H1 (cell line): ENCODE results near the gene TBC1D4. TPM values are rescaled to one million over a fixed set of nuclear protein-coding genes. Genes with fewer than 3 reads are reported as not detected.

Source experiments
- CTCF ChIA-PET: fragments of 300-600 bp; sonication (Branson Sonifier 250); formaldehyde crosslinking; loops from one replicate; lab custom pipeline; 2021; ENCODE audit not compliant: partially characterized antibody; lab: Charles Lee
- POLR2A ChIA-PET: fragments of 300-600 bp; sonication (Branson Sonifier 250); formaldehyde crosslinking; loops from one replicate; lab custom pipeline; 2021; ENCODE audit warnings: inconsistent platforms; ENCODE audit not compliant: partially characterized antibody; lab: Charles Lee
- DNase-seq, 2 experiments: peaks; one replicate each; pipeline versions ENCODE4 v3.0.0 to v3.0.0-alpha.2; 2010 to 2022; ENCODE audit warnings: low spot score in 2 of 2, low read depth in 1 of 2, mixed read lengths in 1 of 2
- FAIRE-seq: peaks from 2 replicates; lab custom pipeline; 2011; peaks lifted over from hg19 to GRCh38; lab: Jason Lieb, UNC
- H2AFZ ChIP-seq: 2 replicates; pipeline ENCODE4 v1.8.1; 2012; ENCODE audit warnings: low read length, inconsistent platforms
- H2AK5ac ChIP-seq: 2 replicates; pipeline ENCODE4 v1.6.1; 2013; ENCODE audit warnings: low read depth, low read length
- H2BK120ac ChIP-seq: replicated peaks from 2 replicates; pipeline ENCODE3; 2013; ENCODE audit warnings: low read depth, low read length, inconsistent platforms
- H2BK12ac ChIP-seq: 2 replicates; pipeline ENCODE4 v1.6.1; 2013; ENCODE audit warnings: low read depth, low read length
- H2BK15ac ChIP-seq: 2 replicates; pipeline ENCODE4 v1.6.1; 2013; ENCODE audit warnings: low read length
- H2BK20ac ChIP-seq: 2 replicates; pipeline ENCODE4 v1.6.1; 2013; ENCODE audit warnings: low read length
- H2BK5ac ChIP-seq: 2 replicates; pipeline ENCODE4 v1.6.1; 2013; ENCODE audit warnings: low read depth, low read length
- H3K14ac ChIP-seq: 2 replicates; pipeline ENCODE4 v1.6.1; 2013; ENCODE audit warnings: inconsistent platforms; ENCODE audit not compliant: insufficient read length
- H3K18ac ChIP-seq: 2 replicates; pipeline ENCODE4 v1.6.1; 2013; ENCODE audit warnings: low read length; ENCODE audit errors: extremely low read depth
- H3K23ac ChIP-seq: 2 replicates; pipeline ENCODE4 v1.6.1; 2013; ENCODE audit warnings: inconsistent platforms; ENCODE audit not compliant: insufficient read length
- H3K23me2 ChIP-seq: 2 replicates; pipeline ENCODE4 v1.6.1; 2013; ENCODE audit warnings: low read depth, low read length
- H3K27ac ChIP-seq: 2 replicates; pipeline ENCODE4 v1.6.1; 2011; ENCODE audit warnings: low read depth, low read length, inconsistent platforms
- H3K27me3 ChIP-seq, 4 experiments: replicated peaks in 1 of 4; 1 replicate in 1 of 4; 2 replicates in 3 of 4; pipeline versions ENCODE4 v1.6.1 to v1.8.1; 2011 to 2013; ENCODE audit warnings: low read length in 3 of 4, mild to moderate bottlenecking in 3 of 4, inconsistent platforms in 2 of 4, mixed read lengths in 2 of 4, moderate library complexity in 1 of 4; ENCODE audit not compliant: control insufficient read depth in 3 of 4, insufficient read depth in 3 of 4; ENCODE audit errors: extremely low read depth in 1 of 4
- H3K36me3 ChIP-seq, 4 experiments: 2 replicates each; pipeline versions ENCODE4 v1.6.1 to v1.8.1; 2011 to 2013; ENCODE audit warnings: mild to moderate bottlenecking in 4 of 4, low read length in 3 of 4, moderate library complexity in 2 of 4, control low read depth in 1 of 4, inconsistent platforms in 1 of 4; ENCODE audit not compliant: insufficient read depth in 4 of 4, control insufficient read depth in 2 of 4
- H3K4ac ChIP-seq: replicated peaks from 2 replicates; pipeline ENCODE3; 2013; ENCODE audit warnings: low read length, low read depth, mixed read lengths, inconsistent platforms; ENCODE audit not compliant: insufficient read length
- H3K4me1 ChIP-seq, 4 experiments: replicated peaks in 1 of 4; 1 replicate in 1 of 4; 2 replicates in 3 of 4; pipeline versions ENCODE4 v1.6.1 to v1.8.1; 2011 to 2013; ENCODE audit warnings: low read length in 3 of 4, inconsistent platforms in 2 of 4, mixed read lengths in 1 of 4; ENCODE audit not compliant: insufficient read depth in 4 of 4, control insufficient read depth in 3 of 4
- H3K4me2 ChIP-seq, 2 experiments: 2 replicates each; pipeline versions ENCODE4 v1.6.1 to v1.8.1; 2011 to 2013; ENCODE audit warnings: low read depth in 2 of 2, low read length in 2 of 2, control low read depth in 1 of 2, inconsistent platforms in 1 of 2, mild to moderate bottlenecking in 1 of 2; ENCODE audit not compliant: insufficient read depth in 1 of 2
- H3K4me3 ChIP-seq, 4 experiments: fragments of 200-600, 300-600 bp in 1 of 4; sonication (generic), shearing (Covaris generic), sonication (Bioruptor Twin) in 1 of 4; 2 replicates each; pipeline versions ENCODE4 v1.5.1 to v1.8.1; 2011 to 2016; ENCODE audit warnings: low read length in 4 of 4, low read depth in 3 of 4, control low read depth in 2 of 4, inconsistent platforms in 2 of 4, mild to moderate bottlenecking in 2 of 4, mixed read lengths in 1 of 4, moderate library complexity in 1 of 4; ENCODE audit not compliant: insufficient read depth in 2 of 4; ENCODE audit errors: extremely low read depth in 1 of 4
- H3K56ac ChIP-seq: replicated peaks from 2 replicates; pipeline ENCODE3; 2013; ENCODE audit warnings: low read depth, mild to moderate bottlenecking, mixed read lengths, low read length, inconsistent platforms; ENCODE audit not compliant: insufficient read length
- H3K79me1 ChIP-seq: 2 replicates; pipeline ENCODE4 v1.6.1; 2013; ENCODE audit warnings: low read depth, low read length, control low read depth
- H3K79me2 ChIP-seq, 2 experiments: 2 replicates each; pipeline versions ENCODE4 v1.6.1 to v1.8.1; 2012 to 2013; ENCODE audit warnings: low read length in 2 of 2, mild to moderate bottlenecking in 2 of 2, inconsistent platforms in 1 of 2; ENCODE audit not compliant: insufficient read depth in 2 of 2, control insufficient read depth in 1 of 2
- H3K9ac ChIP-seq, 4 experiments: replicated peaks in 1 of 4; 1 replicate in 1 of 4; 2 replicates in 3 of 4; pipeline versions ENCODE4 v1.6.1 to v1.8.1; 2011 to 2013; ENCODE audit warnings: low read depth in 3 of 4, low read length in 3 of 4, control low read depth in 2 of 4, mild to moderate bottlenecking in 2 of 4, moderate library complexity in 2 of 4, inconsistent platforms in 1 of 4; ENCODE audit errors: extremely low read depth in 1 of 4
- H3K9me3 ChIP-seq, 2 experiments: 2 replicates each; pipeline versions ENCODE4 v1.6.1 to v1.8.1; 2012 to 2013; ENCODE audit warnings: mild to moderate bottlenecking in 2 of 2, moderate library complexity in 2 of 2, control low read depth in 1 of 2, inconsistent platforms in 1 of 2, low read depth in 1 of 2, low read length in 1 of 2, mixed read lengths in 1 of 2; ENCODE audit not compliant: insufficient read depth in 2 of 2
- H4K20me1 ChIP-seq, 2 experiments: replicated peaks in 1 of 2; 2 replicates each; pipeline versions ENCODE3 to v1.8.1; 2011 to 2013; ENCODE audit warnings: inconsistent platforms in 2 of 2, low read length in 2 of 2, mild to moderate bottlenecking in 1 of 2; ENCODE audit not compliant: insufficient read depth in 2 of 2, control insufficient read depth in 1 of 2
- H4K5ac ChIP-seq: 2 replicates; pipeline ENCODE4 v1.6.1; 2013; ENCODE audit warnings: low read length, low read depth, mixed read lengths, inconsistent platforms; ENCODE audit not compliant: insufficient read length
- H4K8ac ChIP-seq: 2 replicates; pipeline ENCODE4 v1.8.0; 2013; ENCODE audit warnings: mild to moderate bottlenecking, moderate library complexity, low read length, inconsistent platforms; ENCODE audit not compliant: insufficient read depth; ENCODE audit errors: extremely low read depth
- H4K91ac ChIP-seq: replicated peaks from 2 replicates; pipeline ENCODE3; 2013; ENCODE audit warnings: low read length, mixed read lengths, inconsistent platforms; ENCODE audit not compliant: insufficient read length
- ATF2 ChIP-seq: IDR thresholded peaks from 2 replicates; pipeline ENCODE4 v1.6.1; 2012; ENCODE audit warnings: low read length, inconsistent platforms
- WGBS, 2 experiments: shearing (Covaris generic) in 1 of 2; methylation state at CpG; one replicate each; pipeline versions ENCODE4 v1.1.6 to v1.1.7; 2013 to 2015; ENCODE audit warnings: low lambda C conversion rate in 2 of 2, mixed read lengths in 2 of 2, inconsistent platforms in 1 of 2, low coverage in 1 of 2, missing lambda C conversion rate in 1 of 2; ENCODE audit not compliant: insufficient replicate concordance in 2 of 2, insufficient coverage in 1 of 2, insufficient read length in 1 of 2; ENCODE audit errors: extremely low coverage in 1 of 2, missing lambda C conversion rate in 1 of 2; 5-methylcytosine and 5-hydroxymethylcytosine counted together
- polyA plus RNA-seq, 7 experiments: library from polyadenylated mRNA; depleted of rRNA in 3 of 7; stranded (reverse) in 5 of 7; unstranded in 2 of 7; fragments of >200 nt in 5 of 7; fragments of 200-250 nt in 2 of 7; gene quantifications; 1 replicate in 5 of 7; 2 replicates in 1 of 7; 4 replicates in 1 of 7; pipeline versions ENCODE4 v1.2.1 to v1.2.3, GENCODE V29; 2011 to 2013; ENCODE audit warnings: missing spikeins in 2 of 7, mixed read lengths in 2 of 7
- total RNA-seq: library from RNA; stranded (reverse); fragmentation: NEBNext Ultra II Directional; extraction: Animal tissue kit (Norgen Biotek cat#: 25700); gene quantifications from 2 replicates; pipeline ENCODE4 v1.2.1, GENCODE V29; 2021

TBC1D4 gene
- total and polyA plus RNA-seq, 2 of the 8 experiments (the other 6 are each of a cell fraction or from before 2014, with no cell fraction given), result 16.7 to 39.0 TPM

DNA sequence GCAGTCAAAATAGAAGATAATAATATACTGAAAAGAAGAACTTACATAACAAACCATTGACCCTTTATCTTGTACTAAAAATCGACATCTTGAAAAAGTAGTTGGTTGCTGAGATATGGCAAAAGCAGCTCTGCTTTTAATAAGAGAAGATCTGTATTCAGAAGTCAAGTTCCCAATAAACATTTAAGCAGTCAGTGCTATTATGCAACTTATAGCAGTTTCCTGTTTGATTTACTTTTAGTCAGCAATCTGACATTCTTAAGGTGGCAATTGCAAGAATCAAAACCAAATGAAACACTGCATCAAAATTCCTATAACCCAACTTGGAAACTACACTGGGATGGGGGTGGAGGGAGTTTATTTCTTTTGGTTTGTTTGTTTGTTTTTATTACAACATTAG is 165.5 kb downstream of the TBC1D4 start:
- DNase-seq, result no peak
- no peak for TF ChIP-seq ATF2
- Histone ChIP-seq H2BK12ac (no peak overlapping the region), H2AK5ac (no peak overlapping the region), H3K36me3 (no peaks in the 10 kb centered on the region), H4K20me1 (peaks cover 0 to 2% of the 10 kb centered on the region in 2 experiments), H3K4me2 (no peak overlapping the region), H3K4ac (no peak overlapping the region), H3K23me2 (no peaks in the 10 kb centered on the region), H2AFZ (no peak overlapping the region), H3K4me1 (no peaks in the 10 kb centered on the region), H2BK5ac (no peak overlapping the region), H3K14ac (no peak overlapping the region), H2BK20ac (no peak overlapping the region), H3K9ac (no peak overlapping the region), H2BK120ac (no peak overlapping the region), H3K9me3 (no peaks in the 10 kb centered on the region), H4K91ac (no peak overlapping the region), H4K8ac (no peak overlapping the region), H3K27ac (no peak overlapping the region), H3K18ac (no peak overlapping the region), H3K4me3 (no peak overlapping the region), H3K56ac (no peak overlapping the region), H4K5ac (no peak overlapping the region), H3K23ac (no peak overlapping the region), H2BK15ac (no peak overlapping the region), H3K27me3 (no peaks in the 10 kb centered on the region), H3K79me2 (no peaks in the 10 kb centered on the region), H3K79me1 (no peaks in the 10 kb centered on the region)
- CTCF ChIA-PET, result no interaction called here
- FAIRE-seq, result no peak
- 96% methylated on average over 1 of the region's 1 CpG; no CpG with 5 or more reads in 1 of the 2 experiments for WGBS, 2 experiments
- POLR2A ChIA-PET, result no interaction called here
